Lower lobe of right lung (tissue), 2 donors: ENCODE results near the gene NBAS. TPM values are rescaled to one million over a fixed set of nuclear protein-coding genes. Genes with fewer than 3 reads are reported as not detected.
"Not testable (repeated sequence)": the region's sequence is repeated elsewhere in the genome, so short reads cannot be mapped to it uniquely, and the experiment has no call there.

Source experiments
- ATAC-seq, 2 donors: fragments of 200-7000 bp; cut with Tn5 transposase; one replicate each; pipeline ENCODE4 v1.9.1; 2020 to 2022; ENCODE audit warnings: mild to moderate bottlenecking in 2 of 2, moderate library complexity in 2 of 2
- DNase-seq: peaks from one replicate; pipeline ENCODE4 v3.0.0-alpha.2; 2020
- H3K27ac ChIP-seq: fragments of 200-600 bp; one replicate; pipeline ENCODE4 v1.8.0; 2022
- H3K27me3 ChIP-seq: fragments of 200-600 bp; one replicate; pipeline ENCODE4 v1.8.0; 2022; ENCODE audit warnings: low read depth
- H3K36me3 ChIP-seq: fragments of 200-600 bp; one replicate; pipeline ENCODE4 v1.8.0; 2022; ENCODE audit warnings: mild to moderate bottlenecking
- H3K4me1 ChIP-seq: fragments of 200-600 bp; one replicate; pipeline ENCODE4 v1.8.0; 2022
- H3K4me3 ChIP-seq: fragments of 200-600 bp; one replicate; pipeline ENCODE4 v1.8.0; 2022; ENCODE audit warnings: mild to moderate bottlenecking
- H3K9me3 ChIP-seq: fragments of 200-600 bp; one replicate; pipeline ENCODE4 v1.8.0; 2022
- CTCF ChIP-seq: fragments of 200-600 bp; IDR thresholded peaks from one replicate; pipeline ENCODE4 v1.8.0; 2022; ENCODE audit warnings: antibody characterized with exemption, mild to moderate bottlenecking
- intact Hi-C: fragments of 100-400 bp; cut with DNase I; formaldehyde crosslinking; loops from one replicate; pipeline ENCODE4 v1.11.0; 2022
- total RNA-seq: library from RNA; stranded (reverse); fragmentation: NEBNext Ultra II Directional; extraction: Animal tissue kit (Norgen Biotek cat#: 25700); gene quantifications from one replicate; pipeline ENCODE4 v1.2.1, GENCODE V29; 2021
- donor health status: DM: no; HTN: yes; CAD: no; lungs with severe emphysema.

NBAS gene
- total RNA-seq, 1 donor from 2014 or later = 42.4 TPM

DNA sequence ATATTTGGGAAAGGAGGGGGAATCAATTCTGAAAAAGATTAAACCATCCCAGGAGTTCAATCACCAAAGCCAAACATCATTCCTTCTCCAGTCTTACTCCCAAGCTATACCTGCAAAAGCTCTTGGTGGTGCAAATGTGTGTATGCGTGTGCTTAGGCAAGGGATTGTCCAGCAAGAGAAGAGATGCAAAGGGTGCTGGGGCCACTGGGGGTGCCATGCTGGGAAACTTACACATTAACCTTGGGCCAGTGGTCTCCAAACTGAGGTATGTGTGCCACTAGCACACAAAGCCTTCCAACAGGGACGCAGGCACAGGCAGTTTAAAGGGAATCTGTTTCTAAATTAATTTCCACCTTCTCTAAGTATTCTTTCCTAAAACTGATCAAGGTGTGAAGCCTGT lies 307.9 kb downstream of the NBAS start:
- Histone ChIP-seq H3K9me3 (no peaks in the 10 kb centered on the region), H3K4me1 (no peaks in the 10 kb centered on the region), H3K27me3 (no peaks in the 10 kb centered on the region), H3K4me3 (no peak overlapping the region), H3K36me3 (no peaks in the 10 kb centered on the region), H3K27ac (no peak overlapping the region)
- no peak for ATAC-seq
- intact Hi-C loops = no loop called here
- no peak for DNase-seq
- no peak for TF ChIP-seq CTCF

DNA sequence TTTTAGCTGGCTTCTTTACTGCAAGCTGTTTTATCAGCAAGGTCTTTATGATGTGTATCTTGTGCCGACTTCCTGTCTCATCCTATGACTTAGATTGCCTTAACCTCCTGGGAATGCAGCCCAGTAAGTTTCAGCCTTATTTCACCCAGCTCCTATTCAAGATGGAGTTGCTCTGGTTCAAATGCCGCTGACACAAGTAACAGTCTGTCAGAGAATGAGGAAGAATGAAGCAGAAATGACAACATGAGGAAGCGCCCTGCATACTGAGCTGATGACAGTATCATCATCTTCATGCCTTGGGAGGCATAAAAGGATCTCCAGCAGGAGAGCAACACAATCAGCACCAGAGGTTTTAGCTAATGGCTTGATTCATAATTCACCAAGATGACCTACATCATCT lies 309.4 kb downstream of the NBAS start:
- no peak for TF ChIP-seq CTCF
- DNase-seq (no peak), ATAC-seq (no peak)
- H3K36me3 ChIP-seq = no peaks in the 10 kb centered on the region
- H3K4me3 ChIP-seq = no peak overlapping the region
- H3K4me1 ChIP-seq = no peaks in the 10 kb centered on the region
- H3K27me3 ChIP-seq = no peaks in the 10 kb centered on the region
- intact Hi-C loops = no loop called here
- H3K9me3 ChIP-seq = no peaks in the 10 kb centered on the region
- H3K27ac ChIP-seq = no peak overlapping the region

- ATAC-seq, H3K4me1 ChIP-seq, H3K9me3 ChIP-seq, H3K27me3 ChIP-seq, H3K36me3 ChIP-seq, DNase-seq, H3K27ac ChIP-seq, H3K4me3 ChIP-seq, intact Hi-C loops: not testable (repeated sequence)
Measured at GRCh38 chr2:15250946-15251345, 310.2 kb downstream of the NBAS start.

GRCh38 chr2:15246870-15247269 lies 314.3 kb downstream of the NBAS start:
- DNase-seq (no peak), ATAC-seq (peak; percentile 88 to 93)
- H3K4me1 ChIP-seq = no peaks in the 10 kb centered on the region
- H3K4me3 ChIP-seq = no peak overlapping the region
- no peak for TF ChIP-seq CTCF
- no peaks in the 10 kb centered on the region for H3K36me3 ChIP-seq
- no peak overlapping the region for H3K27ac ChIP-seq
- no peaks in the 10 kb centered on the region for H3K27me3 ChIP-seq
- H3K9me3 ChIP-seq = no peaks in the 10 kb centered on the region
- intact Hi-C loops = no loop called here

- DNase-seq = no peak
- H3K27ac ChIP-seq = no peak overlapping the region
- H3K27me3 ChIP-seq = no peaks in the 10 kb centered on the region
- no peaks in the 10 kb centered on the region for H3K9me3 ChIP-seq
- H3K4me3 ChIP-seq = no peak overlapping the region
- no peaks in the 10 kb centered on the region for H3K4me1 ChIP-seq
- intact Hi-C loops = no loop called here
- no peak for TF ChIP-seq CTCF
- H3K36me3 ChIP-seq = no peaks in the 10 kb centered on the region
- ATAC-seq = no peak
Measured at GRCh38 chr2:15243762-15244161, 317.4 kb downstream of the NBAS start.

GRCh38 chr2:15242936-15243461 lies 318.1 kb downstream of the NBAS start:
- intact Hi-C loops = no loop called here
- H3K36me3 ChIP-seq = no peaks in the 10 kb centered on the region
- no peak overlapping the region for H3K27ac ChIP-seq
- no peaks in the 10 kb centered on the region for H3K4me1 ChIP-seq
- no peaks in the 10 kb centered on the region for H3K9me3 ChIP-seq
- H3K4me3 ChIP-seq = no peak overlapping the region
- ATAC-seq (no peak), DNase-seq (no peak)
- H3K27me3 ChIP-seq = no peaks in the 10 kb centered on the region
- no peak for TF ChIP-seq CTCF
